GM12878 (cell line): ENCODE measurements around the gene CGREF1. TPM values are rescaled to one million over a fixed set of nuclear protein-coding genes. Genes with fewer than 3 reads are reported as not detected.

ENCODE experiments used
- ATAC-seq: fragments of 200-7000 bp; cut with Tn5 transposase; 3 replicates; pipeline ENCODE4 v1.9.1; 2020; ENCODE audit warnings: mild to moderate bottlenecking, moderate library complexity
- BruUV-seq: library from RNA; stranded (reverse); fragments of 400-500 nt; replicated peaks from 2 replicates; lab custom pipeline; 2021; lab: Mats Ljungman, UMichigan
- CTCF ChIA-PET: fragments of 300-600 bp; sonication (Branson Sonifier 250); formaldehyde crosslinking; extraction: SDS; loops from one replicate; lab custom pipeline; 2021; ENCODE audit warnings: inconsistent platforms; lab: Yijun Ruan, JAX
- POLR2A ChIA-PET: fragments of 350-600 bp; formaldehyde crosslinking; extraction: SDS; loops from one replicate; lab custom pipeline; 2021; ENCODE audit warnings: inconsistent platforms; lab: Charles Lee
- RAD21 ChIA-PET: fragments of 300-600 bp; sonication (Branson Sonifier 250); formaldehyde crosslinking; loops from one replicate; lab custom pipeline; 2023; ENCODE audit warnings: antibody characterized with exemption; ENCODE audit not compliant: unreplicated experiment; lab: Charles Lee
- SMC1A ChIA-PET: fragments of 300-600 bp; sonication (Branson Sonifier 250); formaldehyde crosslinking; loops from one replicate; lab custom pipeline; 2023; ENCODE audit not compliant: unreplicated experiment, uncharacterized antibody; lab: Charles Lee
- DNase-seq: peaks from one replicate; pipeline ENCODE4 v3.0.0-alpha.2; 2011; ENCODE audit warnings: low read depth, low spot score
- FAIRE-seq: peaks from 3 replicates; lab custom pipeline; 2011; peaks lifted over from hg19 to GRCh38; lab: Jason Lieb, UNC
- H2AFZ ChIP-seq: 2 replicates; pipeline ENCODE4 v1.6.0; 2011; ENCODE audit warnings: low read depth, low read length, control low read depth; ENCODE audit not compliant: control insufficient read depth
- H3K27ac ChIP-seq: 2 replicates; pipeline ENCODE4 v1.5.1; 2011; ENCODE audit warnings: control low read depth; ENCODE audit not compliant: control insufficient read depth, insufficient read depth
- H3K27me3 ChIP-seq, 2 experiments: replicated peaks in 1 of 2; 2 replicates each; pipeline versions ENCODE4 v1.6.0 to v1.6.1; 2011; ENCODE audit warnings: low read length in 1 of 2; ENCODE audit not compliant: control insufficient read depth in 2 of 2, insufficient read depth in 2 of 2
- H3K36me3 ChIP-seq, 2 experiments: 2 replicates each; pipeline ENCODE4 v1.5.1; 2011; ENCODE audit warnings: low read length in 1 of 2; ENCODE audit not compliant: control insufficient read depth in 2 of 2, insufficient read depth in 2 of 2
- H3K4me1 ChIP-seq: 2 replicates; pipeline ENCODE4 v1.6.1; 2011; ENCODE audit warnings: mild to moderate bottlenecking, low read length, moderate library complexity, mixed read lengths; ENCODE audit not compliant: control insufficient read depth, insufficient read depth
- H3K4me2 ChIP-seq: 2 replicates; pipeline ENCODE4 v1.6.0; 2011; ENCODE audit warnings: control low read depth; ENCODE audit not compliant: control insufficient read depth, insufficient read depth
- H3K4me3 ChIP-seq: fragments of 200-600 bp; sonication (generic); 2 replicates; pipeline ENCODE4 v1.5.1; 2016
- H3K79me2 ChIP-seq: 2 replicates; pipeline ENCODE4 v1.6.0; 2011; ENCODE audit warnings: low read length; ENCODE audit not compliant: control insufficient read depth, insufficient read depth
- H3K9ac ChIP-seq: 2 replicates; pipeline ENCODE4 v1.8.0; 2011; ENCODE audit warnings: low read length, control low read depth, mixed read lengths; ENCODE audit not compliant: control insufficient read depth, insufficient read depth
- H3K9me3 ChIP-seq: replicated peaks from 3 replicates; pipeline ENCODE4 v1.5.1; 2011; ENCODE audit warnings: mild to moderate bottlenecking, low read length; ENCODE audit not compliant: control insufficient read depth, insufficient read depth
- H4K20me1 ChIP-seq: 2 replicates; pipeline ENCODE4 v1.6.0; 2011; ENCODE audit not compliant: control insufficient read depth, insufficient read depth
- ASH2L ChIP-seq: fragments of 300-600, 200-600 bp; sonication (generic); IDR thresholded peaks from 2 replicates; pipeline ENCODE4 v1.6.1; 2017; ENCODE audit warnings: low read depth, mild to moderate bottlenecking, borderline replicate concordance
- IKZF1 ChIP-seq: fragments of 450-650 bp; conservative IDR thresholded peaks from 2 replicates; pipeline ENCODE4 v1.6.1; 2017; ENCODE audit warnings: antibody characterized with exemption, mild to moderate bottlenecking
- KDM1A ChIP-seq: fragments of 200-600 bp; sonication (generic); IDR thresholded peaks from 2 replicates; pipeline ENCODE4 v1.6.1; 2016; ENCODE audit warnings: borderline replicate concordance
- MTA2 ChIP-seq: fragments of 450-650 bp; IDR thresholded peaks from 2 replicates; pipeline ENCODE4 v1.6.1; 2016; ENCODE audit warnings: low read depth, mild to moderate bottlenecking, moderate library complexity
- NFXL1 ChIP-seq: fragments of 450-650 bp; IDR thresholded peaks from 2 replicates; pipeline ENCODE4 v1.6.1; 2017; ENCODE audit warnings: antibody characterized with exemption, mild to moderate bottlenecking, borderline replicate concordance
- WRNIP1 ChIP-seq: IDR thresholded peaks from 2 replicates; pipeline ENCODE4 v1.6.1; 2011; ENCODE audit warnings: low read depth, low read length, improper control_type of control experiment, borderline replicate concordance
- YBX1 ChIP-seq: fragments of 450-650 bp; IDR thresholded peaks from 2 replicates; pipeline ENCODE4 v1.6.1; 2016; ENCODE audit warnings: antibody characterized with exemption
- whole genome bisulfite sequencing: methylation state at CpG from one replicate; pipeline ENCODE4 v1.1.6; 2016; ENCODE audit warnings: low lambda C conversion rate; ENCODE audit not compliant: insufficient replicate concordance, insufficient coverage; ENCODE audit errors: missing lambda C conversion rate; 5-methylcytosine and 5-hydroxymethylcytosine counted together
- in situ Hi-C: fragments of 300-500 bp; cut with MboI; formaldehyde crosslinking; loops from 9 replicates; pipeline ENCODE4 v1.14.3; 2018; ENCODE audit warnings: mixed read lengths
- intact Hi-C: fragments of 100-400 bp; cut with micrococcal nuclease; formaldehyde crosslinking; loops from one replicate; pipeline ENCODE4 v1.14.2; 2022; ENCODE audit not compliant: unreplicated experiment
- polyA plus RNA-seq, 11 experiments: library from polyadenylated mRNA; depleted of rRNA in 4 of 11; unstranded in 6 of 11; stranded (reverse) in 5 of 11; fragments of >200 nt; fragmentation: Nextera tagmentation in 4 of 11; fragmentation: Illumina TruSeq in 1 of 11; extraction: Ambion mirVana in 4 of 11; extraction: Trizol in 1 of 11; gene quantifications; 1 replicate in 1 of 11; 2 replicates in 10 of 11; pipeline versions ENCODE4 v1.2.1 to v1.2.3, GENCODE V29; 2011 to 2016; ENCODE audit warnings: inconsistent platforms in 2 of 11, missing spikeins in 2 of 11, low read depth in 1 of 11
- total RNA-seq, 4 experiments: library from RNA; depleted of rRNA in 3 of 4; stranded (reverse); fragments of >200 nt in 3 of 4; fragmentation: Illumina TruSeq in 1 of 4; extraction: Trizol in 1 of 4; gene quantifications; 2 replicates each; pipeline versions ENCODE4 v1.2.1 to v1.2.3, GENCODE V29; 2013 to 2021
- TF ChIP-seq, protein P1 (sequence below): fragments of 450-650 bp; IDR thresholded peaks from 2 replicates; pipeline ENCODE4 v1.6.1; 2018; ENCODE audit warnings: borderline replicate concordance, mild to moderate bottlenecking; ENCODE audit not compliant: partially characterized antibody
- TF ChIP-seq, protein P2 (sequence below): fragments of 450-650 bp; IDR thresholded peaks from 2 replicates; pipeline ENCODE4 v1.6.1; 2017; ENCODE audit warnings: borderline replicate concordance

Gene CGREF1
- total and polyA plus RNA-seq, 10 of the 15 experiments (the other 5 are each of a cell fraction or from before 2014, with no cell fraction given), result 0.06 to 0.21 TPM; not detected in 8

DNA sequence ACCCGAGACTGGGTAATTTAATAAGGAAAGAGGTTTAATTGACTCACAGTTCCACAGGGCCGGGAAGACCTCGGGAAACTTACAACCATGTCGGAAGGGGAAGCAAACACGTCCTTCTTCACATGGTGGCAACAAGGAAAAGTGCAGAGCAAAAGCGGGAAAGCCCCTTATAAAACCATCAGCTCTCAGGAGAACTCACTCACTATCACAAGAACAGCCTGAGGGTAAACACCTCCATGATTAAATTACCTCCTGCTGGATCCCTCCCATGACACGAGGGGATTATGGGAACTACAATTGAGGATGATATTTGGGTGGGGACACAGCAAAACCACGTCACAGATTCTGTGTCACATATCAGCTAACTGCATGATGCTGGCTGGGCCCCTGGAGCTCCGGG, 41.3 kb upstream of the CGREF1 start:
- intact Hi-C loops, result no loop called here
- CTCF ChIA-PET, result interaction anchor here (0.8 to 2.2 kb wide), 3 partner anchors 10 to 119 kb away, joined by 3 to 5 read pairs (median 3); no protein-coding TSS in a partner anchor
- peaks cover 3% of the 10 kb centered on the region; the same call in 2 of the 3 replicates for H3K9me3 ChIP-seq
- RAD21 ChIA-PET, result interaction anchor here (0.6 to 0.8 kb wide), 2 partner anchors 10 to 211 kb away, joined by 3 read pairs; no protein-coding TSS in a partner anchor
- no peaks in the 10 kb centered on the region for H3K36me3 ChIP-seq
- peaks cover 28% of the 10 kb centered on the region for H3K4me1 ChIP-seq
- TF ChIP-seq MTA2 (no peak), WRNIP1 (no peak), ASH2L (no peak), KDM1A (no peak), YBX1 (no peak), NFXL1 (no peak), IKZF1 (no peak)
- TF ChIP-seq, protein P1, sequence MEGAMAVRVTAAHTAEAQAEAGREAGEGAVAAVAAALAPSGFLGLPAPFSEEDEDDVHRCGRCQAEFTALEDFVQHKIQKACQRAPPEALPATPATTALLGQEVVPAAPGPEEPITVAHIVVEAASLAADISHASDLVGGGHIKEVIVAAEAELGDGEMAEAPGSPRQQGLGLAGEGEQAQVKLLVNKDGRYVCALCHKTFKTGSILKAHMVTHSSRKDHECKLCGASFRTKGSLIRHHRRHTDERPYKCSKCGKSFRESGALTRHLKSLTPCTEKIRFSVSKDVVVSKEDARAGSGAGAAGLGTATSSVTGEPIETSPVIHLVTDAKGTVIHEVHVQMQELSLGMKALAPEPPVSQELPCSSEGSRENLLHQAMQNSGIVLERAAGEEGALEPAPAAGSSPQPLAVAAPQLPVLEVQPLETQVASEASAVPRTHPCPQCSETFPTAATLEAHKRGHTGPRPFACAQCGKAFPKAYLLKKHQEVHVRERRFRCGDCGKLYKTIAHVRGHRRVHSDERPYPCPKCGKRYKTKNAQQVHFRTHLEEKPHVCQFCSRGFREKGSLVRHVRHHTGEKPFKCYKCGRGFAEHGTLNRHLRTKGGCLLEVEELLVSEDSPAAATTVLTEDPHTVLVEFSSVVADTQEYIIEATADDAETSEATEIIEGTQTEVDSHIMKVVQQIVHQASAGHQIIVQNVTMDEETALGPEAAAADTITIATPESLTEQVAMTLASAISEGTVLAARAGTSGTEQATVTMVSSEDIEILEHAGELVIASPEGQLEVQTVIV, result no peak
- TF ChIP-seq, protein P2, sequence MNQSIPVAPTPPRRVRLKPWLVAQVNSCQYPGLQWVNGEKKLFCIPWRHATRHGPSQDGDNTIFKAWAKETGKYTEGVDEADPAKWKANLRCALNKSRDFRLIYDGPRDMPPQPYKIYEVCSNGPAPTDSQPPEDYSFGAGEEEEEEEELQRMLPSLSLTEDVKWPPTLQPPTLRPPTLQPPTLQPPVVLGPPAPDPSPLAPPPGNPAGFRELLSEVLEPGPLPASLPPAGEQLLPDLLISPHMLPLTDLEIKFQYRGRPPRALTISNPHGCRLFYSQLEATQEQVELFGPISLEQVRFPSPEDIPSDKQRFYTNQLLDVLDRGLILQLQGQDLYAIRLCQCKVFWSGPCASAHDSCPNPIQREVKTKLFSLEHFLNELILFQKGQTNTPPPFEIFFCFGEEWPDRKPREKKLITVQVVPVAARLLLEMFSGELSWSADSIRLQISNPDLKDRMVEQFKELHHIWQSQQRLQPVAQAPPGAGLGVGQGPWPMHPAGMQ, result no peak
- TF ChIP-seq, all 136 proteins: peak for 0
- in situ Hi-C loops, result no loop called here
- H3K27ac ChIP-seq, result no peak overlapping the region
- no peak for DNase-seq
- no peak overlapping the region for H3K4me3 ChIP-seq
- no peak overlapping the region for H2AFZ ChIP-seq
- H4K20me1 ChIP-seq, result no peaks in the 10 kb centered on the region
- FAIRE-seq, result no peak
- no peaks in the 10 kb centered on the region for H3K27me3 ChIP-seq
- no TSS peak for BruUV-seq
- 50% methylated on average over 9 of the region's 9 CpGs for WGBS
- H3K9ac ChIP-seq, result no peak overlapping the region
- SMC1A ChIA-PET, result no interaction called here
- POLR2A ChIA-PET, result interaction anchor here (0.6 to 0.7 kb wide), 2 partner anchors 11 to 522 kb away, joined by 3 to 4 read pairs; no protein-coding TSS in a partner anchor
- no peak overlapping the region for H3K4me2 ChIP-seq
- H3K79me2 ChIP-seq, result no peaks in the 10 kb centered on the region
- ATAC-seq, result no peak
